Measurements from ENCODE around the gene KRT85. TPM values are rescaled to one million over a fixed set of nuclear protein-coding genes. Genes with fewer than 3 reads are reported as not detected.

KRT85 gene
- total RNA-seq, 1 donor from 2014 or later, result not detected

- peak; percentile 86 for DNase-seq (ENCODE audit: low spot score)
These were observed 28.6 kb upstream of the KRT85 start for GRCh38 chr12:52395761-52396434.

DNA sequence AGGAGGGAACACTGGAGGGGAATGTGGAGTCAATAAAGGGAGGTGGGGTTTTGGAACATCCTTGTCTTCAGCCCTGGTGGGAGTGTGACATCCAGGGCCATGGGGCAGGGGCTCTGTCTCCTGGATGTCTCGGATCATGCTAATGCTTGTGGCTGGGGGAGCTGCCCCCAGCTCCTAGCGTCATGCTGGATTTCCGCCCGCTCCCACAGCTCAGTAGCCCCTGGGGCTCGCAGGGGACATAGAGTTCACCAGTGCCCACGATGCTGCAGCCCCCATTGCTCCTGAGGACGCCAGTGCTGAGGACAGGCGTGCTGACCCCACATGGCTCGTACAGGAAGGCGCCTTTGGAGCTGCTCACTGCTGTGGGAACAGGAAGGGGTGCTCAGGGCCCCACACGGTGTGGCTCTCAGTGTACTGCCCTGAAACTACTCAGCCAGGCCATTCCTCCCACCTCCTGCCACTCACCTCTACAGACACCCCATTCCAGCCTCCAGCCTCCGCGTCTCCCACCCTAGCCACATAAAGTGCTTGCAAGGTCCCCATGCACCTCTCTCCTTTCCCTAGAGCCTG lies 27.6 kb upstream of the KRT85 start:
- no peak for DNase-seq (ENCODE audit: low spot score)

- no peak for DNase-seq (ENCODE audit: low spot score)
These were observed 25.3 kb upstream of the KRT85 start for GRCh38 chr12:52392465-52393007.

GRCh38 chr12:52391618-52392002 lies 24.3 kb upstream of the KRT85 start:
- DNase-seq (ENCODE audit: low spot score), result peak; percentile 23

DNA sequence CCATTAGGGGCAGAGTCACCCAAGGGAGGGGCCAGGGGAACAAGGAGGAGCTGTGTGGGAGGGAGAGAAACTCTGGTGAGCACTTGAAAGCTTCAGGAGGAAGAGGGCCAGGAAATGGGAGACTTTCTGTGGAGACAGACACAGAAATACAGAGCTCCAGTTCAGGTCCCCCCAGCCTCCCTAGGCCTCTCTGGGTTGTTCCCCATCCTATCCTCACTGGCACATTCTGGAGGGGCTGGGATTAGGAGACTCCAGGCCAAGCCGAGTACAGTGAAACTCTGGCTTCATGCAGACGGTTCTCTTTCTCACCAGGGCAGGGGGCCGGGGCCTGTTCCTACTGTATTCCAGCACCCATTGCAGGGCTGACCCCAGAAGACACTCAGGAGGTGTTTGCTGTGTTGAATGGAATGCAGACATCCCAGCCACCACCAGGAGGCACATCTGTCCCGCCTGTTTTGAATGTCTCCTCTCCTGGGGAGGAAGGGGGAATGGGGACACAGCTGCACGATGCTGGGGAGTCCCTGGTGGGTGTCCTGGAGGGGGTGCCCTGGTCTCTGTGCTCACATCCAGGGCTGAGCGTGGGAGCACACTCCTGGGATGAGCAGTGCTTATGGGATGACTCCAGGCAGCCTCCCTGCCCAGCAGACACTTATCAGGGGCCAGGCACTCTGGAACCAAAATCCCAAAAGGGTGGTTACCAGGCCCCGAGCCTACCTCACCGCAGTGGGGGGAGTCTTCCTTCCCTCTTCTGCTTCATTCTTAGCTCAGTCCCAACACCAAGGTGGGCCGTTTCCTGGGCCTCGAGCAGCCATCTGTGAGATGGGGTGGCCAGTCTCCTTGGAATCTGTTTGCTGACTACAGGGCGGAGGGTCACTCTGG lies 23.7 kb upstream of the KRT85 start:
- peak; percentile 37 for DNase-seq (ENCODE audit: low spot score)

- peak; percentile 81 for DNase-seq (ENCODE audit: low spot score)
These were observed 22.3 kb upstream of the KRT85 start for GRCh38 chr12:52389313-52390207.

DNA sequence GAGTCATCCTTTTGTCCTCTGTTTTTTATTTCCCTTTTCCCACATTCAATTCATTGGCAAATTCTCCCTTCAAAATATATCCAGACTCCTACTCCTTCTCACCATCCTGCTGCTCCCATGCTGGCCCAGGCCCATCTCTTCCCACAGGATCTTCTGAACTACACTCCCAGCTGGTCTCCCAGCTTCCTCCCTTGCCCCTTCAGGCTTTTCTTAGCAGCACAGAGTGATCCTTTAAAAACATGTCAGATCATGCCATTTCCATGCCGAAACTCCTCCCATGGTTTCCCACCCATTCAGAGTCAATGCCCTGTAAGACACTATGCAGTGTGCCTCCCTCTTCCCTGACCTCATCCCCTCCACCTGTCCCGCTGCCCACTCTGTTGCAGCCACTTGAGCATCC lies 20.6 kb upstream of the KRT85 start:
- DNase-seq (ENCODE audit: low spot score), result no peak

DNA sequence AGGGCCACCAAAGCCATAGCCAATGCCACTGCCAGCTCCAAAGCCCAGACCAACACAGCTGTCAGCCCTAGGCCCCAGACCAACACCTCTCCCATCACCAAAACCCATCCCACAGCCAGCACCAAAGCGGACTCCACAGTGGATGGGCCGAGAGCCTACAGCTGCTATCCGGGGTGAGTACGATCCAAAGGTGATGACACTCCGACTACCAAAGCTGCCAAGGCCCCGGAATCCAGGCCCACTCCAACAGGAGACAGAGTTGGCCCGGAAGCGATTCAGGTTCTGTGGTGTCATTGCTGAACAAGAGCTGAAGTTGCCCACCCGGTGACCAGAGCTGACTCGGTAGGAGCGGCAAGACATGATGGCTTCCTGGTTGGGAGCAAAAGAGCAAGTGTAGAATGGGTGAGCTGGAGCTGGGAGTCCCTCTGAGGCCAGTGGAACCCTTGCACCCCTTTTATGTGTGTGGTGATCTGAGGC lies 18.0 kb upstream of the KRT85 start, which contains the start of gene KRT84:
Gene KRT84, minus strand, starts transcription at position 427 of the 477 bp plus-strand sequence. Its CDS starts 67 bp downstream, at position 360.
- no peak for DNase-seq (ENCODE audit: low spot score)

DNA sequence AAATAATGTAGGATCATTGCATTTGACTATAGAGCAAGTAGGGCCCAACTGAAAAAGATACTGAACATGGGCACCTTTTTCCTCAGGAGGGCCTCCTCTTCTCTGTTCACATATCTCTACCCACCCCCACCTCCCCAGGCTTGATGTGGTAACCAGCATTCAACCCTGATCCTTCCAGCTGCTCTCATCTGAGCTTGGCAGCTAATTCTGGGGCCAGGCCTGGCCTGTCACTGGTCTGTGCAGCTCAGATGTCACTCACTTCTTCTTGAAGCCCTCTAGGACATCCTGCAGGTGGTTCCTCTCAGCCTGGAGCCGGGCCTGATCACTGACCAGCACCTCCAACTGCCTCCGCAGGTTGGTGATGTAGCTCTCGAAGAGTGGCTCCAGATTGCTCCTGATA lies 16.1 kb upstream of the KRT85 start:
- DNase-seq (ENCODE audit: low spot score), result no peak

DNA sequence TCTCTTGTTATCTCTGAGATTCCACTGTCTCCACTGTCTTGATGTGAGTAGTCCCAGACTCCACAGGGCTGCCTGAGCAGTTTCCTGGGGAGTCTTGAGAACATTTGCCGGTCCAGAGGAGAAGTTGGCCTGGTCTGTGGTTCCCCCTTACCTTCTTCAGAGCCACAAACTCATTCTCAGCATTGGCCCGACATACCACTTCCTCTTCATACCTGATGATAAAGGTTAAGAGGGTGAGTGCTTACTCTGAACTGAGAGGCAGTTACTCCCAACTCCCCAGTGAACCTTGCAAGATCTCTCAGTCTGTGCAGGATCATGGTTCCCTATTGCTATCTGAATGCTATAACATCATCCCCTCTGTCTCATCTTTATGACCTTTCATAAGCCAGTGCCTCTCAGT lies 15.6 kb upstream of the KRT85 start:
- DNase-seq (ENCODE audit: low spot score), result no peak

DNA sequence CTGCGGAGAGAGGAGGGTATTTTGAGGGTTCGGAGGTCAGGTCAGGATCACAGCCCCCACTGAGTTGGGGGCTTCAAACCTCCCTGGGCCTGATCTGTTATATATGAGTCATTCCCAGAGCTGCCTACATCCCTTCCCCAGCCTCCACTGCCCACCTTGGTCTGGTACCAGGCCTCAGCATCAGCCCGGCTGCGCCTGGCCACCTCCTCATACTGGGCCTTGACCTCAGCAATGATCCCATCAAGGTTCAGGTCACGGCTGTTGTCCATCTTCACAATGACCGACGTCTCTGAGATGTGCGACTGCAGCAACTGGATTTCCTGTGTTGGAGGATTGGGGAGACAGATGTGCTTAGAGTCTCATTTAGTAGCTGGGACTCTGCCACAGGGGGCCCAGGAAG lies 13.9 kb upstream of the KRT85 start:
- DNase-seq (ENCODE audit: low spot score), result no peak

GRCh38 chr12:52380271-52380694 lies 13.0 kb upstream of the KRT85 start:
- DNase-seq (ENCODE audit: low spot score), result peak; percentile 34

DNA sequence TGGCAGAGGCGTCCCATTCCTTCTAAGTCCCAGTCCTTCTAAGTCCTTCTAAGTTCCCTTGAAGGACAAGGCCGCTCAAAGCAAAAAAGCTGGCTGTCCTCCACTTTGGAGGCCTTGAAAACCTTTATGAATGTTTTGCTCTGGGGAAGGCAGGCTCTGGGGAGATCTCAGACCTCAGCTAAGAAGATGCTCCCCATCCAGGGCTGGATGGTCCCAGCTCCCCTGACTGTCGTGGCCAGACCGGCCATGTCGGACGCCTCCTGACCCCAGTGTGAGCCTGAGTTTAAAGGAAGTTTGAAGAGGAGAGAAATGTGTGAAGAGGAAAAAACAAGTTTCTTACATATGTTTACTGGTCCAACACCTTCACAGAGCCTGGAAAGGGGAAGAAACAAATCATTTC lies 12.3 kb upstream of the KRT85 start:
- no peak for DNase-seq (ENCODE audit: low spot score)

DNA sequence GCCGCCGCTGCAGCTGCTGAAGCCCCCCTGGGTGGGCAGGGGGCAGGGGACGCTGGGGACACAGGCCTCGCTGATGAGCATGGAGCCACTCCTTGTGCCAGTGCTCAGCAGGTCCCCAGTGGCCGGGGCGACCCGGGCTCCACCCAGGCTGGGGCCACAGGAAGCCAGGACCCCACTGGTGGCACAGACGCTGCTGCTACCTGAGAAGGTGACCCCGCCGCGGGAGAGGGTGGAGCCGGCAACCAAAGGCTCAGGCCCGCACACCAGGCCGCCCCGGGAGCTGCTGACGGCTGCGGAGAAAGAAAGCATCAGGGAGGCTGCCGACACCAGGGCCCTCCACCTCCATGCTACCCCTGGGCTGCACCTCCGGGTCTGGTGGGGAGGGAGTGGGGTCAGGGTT lies 10.8 kb upstream of the KRT85 start:
- no peak for DNase-seq (ENCODE audit: low spot score)

DNA sequence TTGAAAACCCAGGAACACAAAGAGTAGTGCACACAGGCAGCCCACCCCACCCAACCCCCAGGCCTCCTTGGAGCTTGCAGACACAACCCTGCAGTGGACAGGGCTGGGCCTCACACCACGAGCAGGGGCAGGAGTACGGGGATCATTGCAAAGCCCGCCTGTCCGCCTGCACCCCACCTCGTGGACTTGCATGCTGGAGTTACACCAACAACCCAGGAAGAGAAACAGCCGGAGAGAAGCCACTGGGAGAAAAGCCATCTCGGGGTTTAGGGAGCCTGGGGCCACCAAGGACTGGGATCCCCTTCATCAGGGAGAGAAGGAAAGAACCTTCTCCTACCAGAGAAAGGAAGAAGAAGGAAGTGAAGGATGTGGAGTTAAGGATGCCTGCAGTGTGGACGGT lies 10.0 kb upstream of the KRT85 start:
- no peak for DNase-seq (ENCODE audit: low spot score)

GRCh38 chr12:52372216-52373154 lies 5.2 kb upstream of the KRT85 start:
- DNase-seq (ENCODE audit: low spot score), result peak; percentile 94

DNA sequence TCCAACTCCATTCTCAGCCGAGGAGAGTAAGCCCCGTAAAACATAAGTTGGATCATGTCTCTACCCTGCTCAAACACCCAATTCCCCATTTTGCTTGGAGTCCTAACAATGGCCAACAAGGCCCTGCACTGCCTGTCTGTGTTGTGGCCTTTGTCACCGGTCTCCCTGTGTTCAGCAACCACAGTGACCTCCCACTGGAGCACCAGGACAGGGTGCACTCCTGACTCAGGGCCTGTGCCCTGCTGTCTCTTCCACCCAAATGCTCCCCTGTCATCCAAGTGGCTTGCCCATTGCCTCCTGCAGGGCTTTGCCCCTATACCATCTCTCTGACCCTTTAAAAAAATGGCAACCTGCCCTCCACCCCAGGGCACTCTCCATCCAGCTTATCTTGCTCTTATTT lies 4.4 kb upstream of the KRT85 start:
- no peak for DNase-seq (ENCODE audit: low spot score)

- DNase-seq (ENCODE audit: low spot score), result peak; percentile 97
These were observed 3.8 kb upstream of the KRT85 start for GRCh38 chr12:52370926-52371608.

DNA sequence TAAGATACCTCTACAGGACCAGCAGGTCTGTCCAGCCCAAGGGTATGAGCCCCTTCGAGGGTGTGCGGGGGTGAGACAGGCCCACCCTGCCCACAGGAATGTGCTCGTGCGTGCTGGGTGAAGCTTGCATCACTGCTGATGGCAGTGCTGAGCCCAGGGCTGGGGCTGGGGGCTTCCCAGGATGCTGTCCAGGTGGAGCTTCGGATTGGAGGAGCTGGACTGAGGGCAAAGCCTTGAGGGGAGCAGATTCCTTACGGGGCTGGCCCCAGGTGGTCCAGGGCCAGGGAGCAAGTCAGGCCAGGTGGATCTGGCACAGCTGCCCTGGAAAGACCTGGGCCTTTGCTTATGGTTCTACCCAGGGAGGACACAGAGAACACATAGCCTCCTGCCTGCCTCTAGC lies 2.5 kb upstream of the KRT85 start:
- no peak for DNase-seq (ENCODE audit: low spot score)

All from umbilical cord (tissue), 2 donors.